ENCODE results near the gene HOXD3. TPM values are rescaled to one million over a fixed set of nuclear protein-coding genes. Genes with fewer than 3 reads are reported as not detected.

The HOXD3 gene
- polyA plus RNA-seq, 3 donors: not detected

GRCh38 chr2:176184749-176185148 lies 27.6 kb downstream of the HOXD3 start:
- peaks cover 0 to 23% (median 14%) of the 10 kb centered on the region in 7 donors for H3K9me3 Mint-ChIP-seq
- no peak for DNase-seq
- Histone ChIP-seq H3K79me2 (ENCODE audit: insufficient read depth, low read length) (no peaks in the 10 kb centered on the region), H3K27me3 (ENCODE audit: control insufficient read depth in 2 of 2, insufficient read depth in 2 of 2, low read length in 2 of 2) (peaks cover 79 to 97% of the 10 kb centered on the region in 2 donors), H3K4me2 (replicated peaks; ENCODE audit: extremely low read depth, low read length, poor library complexity, severe bottlenecking) (no peak overlapping the region), H3K4me1 (ENCODE audit: control insufficient read depth in 1 of 2, insufficient read depth in 2 of 2, low read length in 2 of 2) (peaks cover 8 to 23% of the 10 kb centered on the region in 2 donors), H3K27ac (ENCODE audit: low read depth in 1 of 2, low read length in 2 of 2) (no peak overlapping the region), H3K4me3 (replicated peaks in 1 of 3; ENCODE audit: low read depth in 2 of 3, low read length in 3 of 3) (no peak overlapping the region), H2AFZ (ENCODE audit: insufficient read depth, low read depth, low read length, poor library complexity, severe bottlenecking) (no peak overlapping the region), H3K36me3 (replicated peaks in 1 of 2; ENCODE audit: control insufficient read depth in 1 of 2, insufficient read depth in 2 of 2, low read length in 2 of 2) (no peaks in the 10 kb centered on the region), H4K20me1 (ENCODE audit: insufficient read depth, low read length) (no peaks in the 10 kb centered on the region), H3K9ac (ENCODE audit: insufficient read depth, low read length, poor library complexity, severe bottlenecking) (no peak overlapping the region), H3K9me3 (replicated peaks in 1 of 2; ENCODE audit: control insufficient read depth in 1 of 2, insufficient read depth in 1 of 2, low read length in 2 of 2) (peaks cover 4 to 39% of the 10 kb centered on the region in 2 donors)
- intact Hi-C loops (cut with micrococcal nuclease): no loop called here
- peaks cover 6% of the 10 kb centered on the region in 2 donors for H3K36me3 Mint-ChIP-seq
- TF ChIP-seq, protein P1, sequence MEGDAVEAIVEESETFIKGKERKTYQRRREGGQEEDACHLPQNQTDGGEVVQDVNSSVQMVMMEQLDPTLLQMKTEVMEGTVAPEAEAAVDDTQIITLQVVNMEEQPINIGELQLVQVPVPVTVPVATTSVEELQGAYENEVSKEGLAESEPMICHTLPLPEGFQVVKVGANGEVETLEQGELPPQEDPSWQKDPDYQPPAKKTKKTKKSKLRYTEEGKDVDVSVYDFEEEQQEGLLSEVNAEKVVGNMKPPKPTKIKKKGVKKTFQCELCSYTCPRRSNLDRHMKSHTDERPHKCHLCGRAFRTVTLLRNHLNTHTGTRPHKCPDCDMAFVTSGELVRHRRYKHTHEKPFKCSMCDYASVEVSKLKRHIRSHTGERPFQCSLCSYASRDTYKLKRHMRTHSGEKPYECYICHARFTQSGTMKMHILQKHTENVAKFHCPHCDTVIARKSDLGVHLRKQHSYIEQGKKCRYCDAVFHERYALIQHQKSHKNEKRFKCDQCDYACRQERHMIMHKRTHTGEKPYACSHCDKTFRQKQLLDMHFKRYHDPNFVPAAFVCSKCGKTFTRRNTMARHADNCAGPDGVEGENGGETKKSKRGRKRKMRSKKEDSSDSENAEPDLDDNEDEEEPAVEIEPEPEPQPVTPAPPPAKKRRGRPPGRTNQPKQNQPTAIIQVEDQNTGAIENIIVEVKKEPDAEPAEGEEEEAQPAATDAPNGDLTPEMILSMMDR (IDR thresholded peaks at IDR 0.05): no peak
- no CpG with 5 or more reads among the region's 2 CpGs for WGBS (ENCODE audit: insufficient coverage)
- H3K27me3 Mint-ChIP-seq (ENCODE audit: low read depth in 3 of 3): peaks cover 84 to 96% (median 88%) of the 10 kb centered on the region in 3 donors
- H3K4me3 Mint-ChIP-seq: peak overlapping the region in 1 of 2 donors; percentile 35
- H3K27ac Mint-ChIP-seq: no peak overlapping the region
- H3K4me1 Mint-ChIP-seq: peaks cover 17% of the 10 kb centered on the region

DNA sequence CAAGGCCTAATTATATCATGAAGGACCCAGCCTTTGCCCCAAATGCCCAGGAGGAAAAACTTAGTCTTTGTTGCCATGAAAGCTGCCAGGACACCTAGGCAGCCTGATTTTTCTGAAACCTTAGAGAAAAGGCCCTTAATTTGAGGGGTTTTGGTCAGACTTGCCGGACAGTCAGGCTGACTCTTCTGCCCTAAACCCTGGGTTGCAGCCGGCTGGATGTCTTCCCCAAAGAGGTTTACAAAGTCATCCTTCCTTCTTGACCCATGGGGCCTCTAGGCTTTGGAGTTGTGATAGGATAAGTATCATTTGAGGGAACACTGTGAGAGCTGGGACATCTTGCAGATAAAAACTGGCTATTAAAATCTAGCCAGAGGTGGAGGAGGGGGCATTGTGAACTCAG lies 28.9 kb downstream of the HOXD3 start:
- Mint-ChIP-seq H3K4me3 (peak overlapping the region in 1 of 2 donors; percentile 23), H3K36me3 (peaks cover 6% of the 10 kb centered on the region in 2 donors), H3K9me3 (peaks cover 0 to 26% (median 17%) of the 10 kb centered on the region in 7 donors), H3K27me3 (ENCODE audit: low read depth in 3 of 3) (peaks cover 88 to 95% (median 88%) of the 10 kb centered on the region in 3 donors), H3K4me1 (peaks cover 20% of the 10 kb centered on the region), H3K27ac (no peak overlapping the region)
- Histone ChIP-seq H3K9me3 (replicated peaks in 1 of 2; ENCODE audit: control insufficient read depth in 1 of 2, insufficient read depth in 1 of 2, low read length in 2 of 2) (peaks cover 4 to 40% of the 10 kb centered on the region in 2 donors), H3K27me3 (ENCODE audit: control insufficient read depth in 2 of 2, insufficient read depth in 2 of 2, low read length in 2 of 2) (peaks cover 79 to 97% of the 10 kb centered on the region in 2 donors), H3K4me1 (ENCODE audit: control insufficient read depth in 1 of 2, insufficient read depth in 2 of 2, low read length in 2 of 2) (peaks cover 8 to 23% of the 10 kb centered on the region in 2 donors), H3K36me3 (replicated peaks in 1 of 2; ENCODE audit: control insufficient read depth in 1 of 2, insufficient read depth in 2 of 2, low read length in 2 of 2) (no peaks in the 10 kb centered on the region), H2AFZ (ENCODE audit: insufficient read depth, low read depth, low read length, poor library complexity, severe bottlenecking) (no peak overlapping the region), H3K27ac (ENCODE audit: low read depth in 1 of 2, low read length in 2 of 2) (no peak overlapping the region), H3K4me2 (replicated peaks; ENCODE audit: extremely low read depth, low read length, poor library complexity, severe bottlenecking) (no peak overlapping the region), H4K20me1 (ENCODE audit: insufficient read depth, low read length) (no peaks in the 10 kb centered on the region), H3K79me2 (ENCODE audit: insufficient read depth, low read length) (no peaks in the 10 kb centered on the region), H3K9ac (ENCODE audit: insufficient read depth, low read length, poor library complexity, severe bottlenecking) (no peak overlapping the region), H3K4me3 (replicated peaks in 1 of 3; ENCODE audit: low read depth in 2 of 3, low read length in 3 of 3) (no peak overlapping the region)
- 100% methylated on average over 1 of the region's 2 CpGs for WGBS (ENCODE audit: insufficient coverage)
- TF ChIP-seq, protein P1 (IDR thresholded peaks at IDR 0.05): no peak
- DNase-seq: no peak
- intact Hi-C loops (cut with micrococcal nuclease): no loop called here

Measured in CD14-positive monocyte (primary cell).